Dendritic cell treated with granulocyte-macrophage colony-stimulating factor and Interleukin-4, amounts not matched to agents 40 ng/mL and 50 ng/mL, for 4 days (primary cell): ENCODE results near the gene ZWINT.

Source experiments
- H3K27ac Mint-ChIP-seq: one replicate; pipeline ENCODE4 v1.8.0; 2022; ENCODE audit warnings: mild to moderate bottlenecking, mixed read lengths
- H3K27me3 Mint-ChIP-seq: one replicate; pipeline ENCODE4 v1.8.0; 2022; ENCODE audit warnings: mild to moderate bottlenecking, mixed read lengths
- H3K36me3 Mint-ChIP-seq: one replicate; pipeline ENCODE4 v1.8.0; 2022; ENCODE audit warnings: low read depth, mixed read lengths
- H3K4me1 Mint-ChIP-seq: one replicate; pipeline ENCODE4 v1.8.0; 2022; ENCODE audit warnings: low read depth, mixed read lengths
- H3K4me3 Mint-ChIP-seq: one replicate; pipeline ENCODE4 v1.8.0; 2022; ENCODE audit warnings: mild to moderate bottlenecking, moderate library complexity, mixed read lengths
- H3K9me3 Mint-ChIP-seq: one replicate; pipeline ENCODE4 v1.8.0; 2022; ENCODE audit warnings: mixed read lengths
- intact Hi-C: fragments of 100-400 bp; cut with micrococcal nuclease; formaldehyde crosslinking; loops from one replicate; pipeline ENCODE4 v1.15.0; 2022

The ZWINT gene, protein sequence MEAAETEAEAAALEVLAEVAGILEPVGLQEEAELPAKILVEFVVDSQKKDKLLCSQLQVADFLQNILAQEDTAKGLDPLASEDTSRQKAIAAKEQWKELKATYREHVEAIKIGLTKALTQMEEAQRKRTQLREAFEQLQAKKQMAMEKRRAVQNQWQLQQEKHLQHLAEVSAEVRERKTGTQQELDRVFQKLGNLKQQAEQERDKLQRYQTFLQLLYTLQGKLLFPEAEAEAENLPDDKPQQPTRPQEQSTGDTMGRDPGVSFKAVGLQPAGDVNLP

DNA sequence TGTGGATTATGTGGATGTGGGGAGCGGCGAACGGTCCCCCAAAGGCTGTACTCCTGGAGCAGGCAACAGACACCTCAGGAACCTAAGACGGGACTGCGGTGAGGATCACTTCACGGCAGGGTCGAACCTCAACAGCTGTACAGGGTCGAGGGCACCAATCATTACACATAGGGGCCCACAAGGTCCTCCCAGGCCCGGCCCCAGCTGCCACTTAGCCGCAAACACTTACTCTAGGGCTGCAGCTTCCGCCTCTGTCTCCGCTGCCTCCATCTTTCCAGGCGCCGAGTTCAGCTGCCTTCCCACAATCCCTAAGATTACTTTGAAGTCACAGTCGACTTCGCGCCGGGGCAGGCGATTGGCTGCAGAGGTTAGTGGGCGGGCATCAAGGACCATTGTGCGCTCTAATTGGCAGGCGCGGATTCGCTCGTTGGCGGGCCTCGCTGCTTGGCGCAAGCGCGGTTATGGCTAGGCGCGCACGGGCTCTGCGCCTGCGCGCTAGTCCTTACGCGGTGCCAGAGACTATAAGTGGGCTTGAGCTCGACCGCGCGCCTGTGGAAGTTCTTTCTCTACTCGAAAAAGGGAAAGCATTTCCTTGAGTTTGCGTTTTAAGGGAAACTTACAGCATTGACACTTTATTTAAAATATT lies at the start of gene ZWINT:
TSS of gene ZWINT (minus strand) at position 293 of the 646 bp plus-strand sequence. CDS start at position 270, 23 bp downstream.
- Mint-ChIP-seq H3K36me3 (peaks cover 9% of the 10 kb centered on the region), H3K4me1 (peaks cover 14% of the 10 kb centered on the region), H3K27ac (peak within 1 kb of the TSS; percentile 70), H3K27me3 (no peaks in the 10 kb centered on the region), H3K4me3 (peak within 1 kb of the TSS; percentile 83), H3K9me3 (no peaks in the 10 kb centered on the region)
- intact Hi-C loops, result no loop called here

DNA sequence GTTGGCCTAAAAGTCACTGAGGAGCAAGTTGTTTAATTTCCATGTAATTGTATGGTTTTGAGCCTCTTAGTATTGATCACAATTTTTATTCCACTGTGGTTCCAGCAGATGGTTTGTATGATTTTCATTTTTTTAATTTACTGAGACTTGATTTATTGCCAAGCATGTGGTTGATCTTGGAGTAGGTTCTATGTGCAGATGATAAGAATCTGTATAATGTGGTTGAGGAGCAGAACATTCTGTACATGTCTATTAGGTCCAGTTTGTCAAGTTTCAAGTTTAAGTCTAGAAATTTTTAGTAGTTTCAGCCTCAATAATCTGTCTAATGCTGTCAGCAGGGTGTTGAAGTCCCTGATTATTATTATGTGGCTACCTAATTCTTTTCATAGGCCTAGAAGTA lies 22.7 kb upstream of the ZWINT start:
- Mint-ChIP-seq H3K9me3 (peaks cover 6% of the 10 kb centered on the region), H3K4me3 (no peak overlapping the region), H3K4me1 (no peaks in the 10 kb centered on the region), H3K27me3 (no peaks in the 10 kb centered on the region), H3K27ac (no peak overlapping the region), H3K36me3 (no peaks in the 10 kb centered on the region)
- intact Hi-C loops, result no loop called here

DNA sequence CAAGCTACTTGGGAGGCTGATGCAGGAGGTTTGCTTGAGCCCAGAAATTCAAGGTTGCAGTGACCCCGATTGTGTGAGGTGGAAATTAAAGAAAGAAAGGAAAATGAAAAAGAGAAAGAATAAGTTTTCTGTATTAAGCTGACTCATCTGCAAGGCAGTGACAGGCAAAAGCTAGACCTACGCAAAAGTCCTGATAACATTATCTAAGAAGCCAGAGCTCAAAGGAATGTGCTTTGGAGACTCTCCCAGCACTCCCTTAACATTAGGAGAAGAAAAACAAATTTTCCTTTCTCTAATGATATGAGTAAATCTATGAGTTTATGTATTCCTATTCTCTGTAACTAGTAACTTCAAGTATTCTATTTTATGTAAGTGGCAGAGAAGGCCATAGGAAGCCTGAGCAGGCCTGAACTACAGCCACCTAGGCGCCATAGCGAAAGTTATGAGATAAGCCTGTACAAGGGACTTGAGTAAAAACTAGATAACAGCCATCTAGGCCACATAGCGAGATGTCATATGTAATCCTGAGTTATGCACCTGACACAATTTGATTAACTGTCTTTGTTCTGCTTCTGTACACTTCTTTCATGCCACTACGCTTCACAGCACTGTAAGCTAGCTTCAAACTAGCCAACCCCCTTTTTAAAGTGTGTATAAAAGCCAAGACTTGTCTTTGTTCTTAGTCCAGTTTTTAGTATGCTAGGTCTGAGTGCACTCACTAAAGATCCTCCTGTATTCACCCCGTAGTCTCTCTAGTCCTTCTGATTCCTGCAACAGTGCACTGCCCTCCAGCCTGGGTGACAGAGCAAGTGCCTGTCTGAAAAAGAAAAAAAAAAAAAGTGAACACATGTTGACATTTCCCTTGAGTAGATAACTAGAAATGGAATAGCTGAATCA lies 9.4 kb upstream of the ZWINT start:
- no peak overlapping the region for H3K4me3 Mint-ChIP-seq
- H3K9me3 Mint-ChIP-seq, result peaks cover 17% of the 10 kb centered on the region
- no peak overlapping the region for H3K27ac Mint-ChIP-seq
- intact Hi-C loops, result no loop called here
- no peaks in the 10 kb centered on the region for H3K27me3 Mint-ChIP-seq
- no peaks in the 10 kb centered on the region for H3K4me1 Mint-ChIP-seq
- H3K36me3 Mint-ChIP-seq, result no peaks in the 10 kb centered on the region

DNA sequence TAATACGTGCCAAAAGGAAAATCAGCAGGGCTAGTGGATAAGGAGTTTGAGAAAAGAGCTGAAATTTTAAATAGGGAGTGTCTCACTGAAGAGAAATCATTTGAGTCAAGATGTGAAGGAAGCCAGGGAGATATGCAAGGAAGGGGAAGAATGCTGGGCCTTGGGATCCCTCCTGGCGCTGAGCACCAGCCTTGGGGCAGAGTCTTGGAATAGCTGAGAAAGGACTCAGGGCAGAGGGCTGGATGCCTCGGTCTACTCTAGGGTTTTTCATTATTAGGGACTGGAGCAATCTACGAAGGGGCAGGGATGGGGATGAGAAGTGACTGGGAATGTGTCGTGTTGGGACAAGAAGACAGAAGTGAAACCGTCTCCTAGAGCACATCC lies 484 bp downstream of the ZWINT start:
- Mint-ChIP-seq H3K9me3 (no peaks in the 10 kb centered on the region), H3K4me3 (peak overlapping the region; percentile 83), H3K4me1 (peaks cover 14% of the 10 kb centered on the region), H3K27me3 (no peaks in the 10 kb centered on the region), H3K36me3 (peaks cover 9% of the 10 kb centered on the region), H3K27ac (peak overlapping the region; percentile 70)
- intact Hi-C loops, result no loop called here

DNA sequence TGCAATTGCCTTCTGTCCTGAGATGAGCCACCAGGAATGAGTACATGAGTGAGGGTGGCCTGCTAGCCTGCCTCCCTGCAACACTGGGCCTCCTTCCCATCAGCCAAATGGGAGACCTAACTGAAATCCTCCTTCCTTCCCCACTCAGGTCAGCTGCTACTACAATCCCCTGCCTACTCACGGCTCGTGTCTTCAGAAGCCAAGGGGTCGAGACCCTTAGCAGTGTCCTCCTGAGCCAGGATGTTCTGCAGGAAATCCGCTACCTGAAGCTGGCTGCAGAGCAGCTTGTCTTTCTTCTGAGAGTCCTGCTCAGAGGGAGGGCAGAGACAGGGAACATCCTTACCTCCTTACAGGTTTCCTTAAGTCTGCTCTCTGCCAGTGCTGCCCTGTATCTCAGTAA lies 1.2 kb downstream of the ZWINT start:
- intact Hi-C loops, result no loop called here
- Mint-ChIP-seq H3K27me3 (no peaks in the 10 kb centered on the region), H3K4me3 (no peak overlapping the region), H3K9me3 (no peaks in the 10 kb centered on the region), H3K36me3 (peaks cover 9% of the 10 kb centered on the region), H3K4me1 (peaks cover 14% of the 10 kb centered on the region), H3K27ac (no peak overlapping the region)

DNA sequence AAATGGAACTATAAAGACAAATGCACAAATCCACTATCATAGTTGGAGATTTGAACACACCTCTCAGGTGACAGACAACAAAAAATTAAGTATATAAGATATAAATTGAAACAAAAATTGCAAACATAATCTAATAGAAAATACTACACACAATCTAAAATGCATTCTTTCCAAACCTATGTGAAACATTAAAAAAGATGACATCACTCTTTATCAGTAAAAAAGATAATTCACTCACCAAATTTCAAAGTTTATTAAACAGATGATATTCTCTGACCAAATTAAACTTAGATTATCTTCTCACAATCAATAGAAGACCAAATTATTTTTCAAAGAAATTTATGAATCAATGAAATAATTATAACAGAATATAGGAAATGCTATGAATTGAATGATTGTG lies 4.0 kb downstream of the ZWINT start:
- H3K27ac Mint-ChIP-seq, result no peak overlapping the region
- H3K4me1 Mint-ChIP-seq, result peaks cover 14% of the 10 kb centered on the region
- no peaks in the 10 kb centered on the region for H3K27me3 Mint-ChIP-seq
- intact Hi-C loops, result no loop called here
- H3K4me3 Mint-ChIP-seq, result no peak overlapping the region
- H3K36me3 Mint-ChIP-seq, result peaks cover 9% of the 10 kb centered on the region
- H3K9me3 Mint-ChIP-seq, result no peaks in the 10 kb centered on the region

DNA sequence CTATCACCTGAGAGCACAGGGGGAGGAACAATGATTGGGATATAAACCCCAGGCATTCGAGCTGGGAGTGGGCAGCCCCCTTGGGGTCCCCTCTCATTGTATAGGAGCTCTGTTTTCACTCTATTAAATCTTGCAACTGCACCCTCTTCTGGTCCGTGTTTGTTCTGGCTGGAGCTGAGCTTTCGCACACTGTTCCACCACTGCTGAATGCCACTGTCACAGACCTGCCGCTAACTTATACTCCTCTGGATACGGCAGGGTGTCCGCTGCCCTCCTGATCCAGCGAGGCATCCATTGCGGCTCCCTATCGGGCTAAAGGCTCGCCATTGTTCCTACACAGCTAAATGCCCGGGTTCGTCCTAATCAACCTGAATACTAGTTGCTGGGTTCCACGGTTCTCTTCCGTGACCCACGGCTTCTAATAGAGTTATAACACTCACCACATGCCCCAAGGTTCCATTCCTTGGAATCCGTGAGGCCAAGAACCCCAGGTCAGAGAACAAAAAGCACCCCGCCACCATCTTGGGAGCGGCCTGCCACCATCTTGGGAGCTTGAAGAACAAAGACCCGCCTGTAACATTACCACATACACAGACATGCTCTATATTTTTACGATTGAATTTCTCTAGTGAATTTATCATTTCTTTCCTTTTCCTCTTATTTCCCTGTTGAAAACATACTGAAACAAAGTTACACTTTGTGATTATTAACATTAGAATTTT lies 9.0 kb downstream of the ZWINT start:
- Mint-ChIP-seq H3K36me3 (no peaks in the 10 kb centered on the region), H3K4me3 (no peak overlapping the region), H3K27me3 (no peaks in the 10 kb centered on the region), H3K9me3 (no peaks in the 10 kb centered on the region), H3K27ac (no peak overlapping the region), H3K4me1 (no peaks in the 10 kb centered on the region)
- intact Hi-C loops, result no loop called here

DNA sequence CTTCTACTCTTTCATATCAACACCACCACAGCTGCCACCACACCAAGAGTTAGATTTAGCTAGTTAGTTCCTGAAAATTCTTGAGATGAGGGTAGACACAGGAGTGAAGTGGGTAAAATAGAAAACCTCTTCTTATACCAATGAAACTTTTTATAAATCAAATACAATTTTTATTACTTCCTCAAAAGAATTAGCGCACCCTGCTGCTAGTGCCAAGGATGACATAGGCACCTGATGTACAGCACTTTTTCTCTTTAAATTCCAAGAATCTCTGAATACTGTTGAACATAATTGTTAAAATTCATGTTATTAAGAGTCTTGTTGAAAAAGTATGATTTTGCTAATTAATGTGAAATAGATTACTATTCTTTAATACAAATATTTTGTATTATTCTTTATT lies 11.4 kb downstream of the ZWINT start:
- H3K9me3 Mint-ChIP-seq, result no peaks in the 10 kb centered on the region
- no peaks in the 10 kb centered on the region for H3K36me3 Mint-ChIP-seq
- no peak overlapping the region for H3K4me3 Mint-ChIP-seq
- intact Hi-C loops, result no loop called here
- H3K4me1 Mint-ChIP-seq, result no peaks in the 10 kb centered on the region
- H3K27ac Mint-ChIP-seq, result no peak overlapping the region
- H3K27me3 Mint-ChIP-seq, result no peaks in the 10 kb centered on the region

DNA sequence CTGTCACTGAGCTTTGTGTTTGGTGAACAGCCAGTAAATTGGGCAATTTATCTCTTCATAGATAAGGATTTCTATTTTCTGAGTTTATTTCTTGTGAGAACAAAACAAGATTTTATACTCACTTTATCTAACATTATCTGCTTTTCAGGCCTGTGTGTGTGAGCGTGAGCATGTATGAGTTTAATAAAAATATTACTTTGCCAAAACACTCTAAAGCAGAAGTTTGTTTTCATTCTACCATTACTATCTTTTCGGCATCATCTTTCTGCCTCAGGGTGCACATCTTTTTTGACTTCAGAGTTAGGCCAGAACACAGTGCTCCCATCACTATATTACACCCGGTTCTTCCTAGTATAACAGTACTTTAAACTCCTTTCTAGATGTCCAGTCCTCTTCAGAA lies 13.0 kb downstream of the ZWINT start:
- intact Hi-C loops, result no loop called here
- no peaks in the 10 kb centered on the region for H3K9me3 Mint-ChIP-seq
- H3K4me1 Mint-ChIP-seq, result no peaks in the 10 kb centered on the region
- H3K27me3 Mint-ChIP-seq, result no peaks in the 10 kb centered on the region
- no peak overlapping the region for H3K4me3 Mint-ChIP-seq
- H3K27ac Mint-ChIP-seq, result no peak overlapping the region
- no peaks in the 10 kb centered on the region for H3K36me3 Mint-ChIP-seq

DNA sequence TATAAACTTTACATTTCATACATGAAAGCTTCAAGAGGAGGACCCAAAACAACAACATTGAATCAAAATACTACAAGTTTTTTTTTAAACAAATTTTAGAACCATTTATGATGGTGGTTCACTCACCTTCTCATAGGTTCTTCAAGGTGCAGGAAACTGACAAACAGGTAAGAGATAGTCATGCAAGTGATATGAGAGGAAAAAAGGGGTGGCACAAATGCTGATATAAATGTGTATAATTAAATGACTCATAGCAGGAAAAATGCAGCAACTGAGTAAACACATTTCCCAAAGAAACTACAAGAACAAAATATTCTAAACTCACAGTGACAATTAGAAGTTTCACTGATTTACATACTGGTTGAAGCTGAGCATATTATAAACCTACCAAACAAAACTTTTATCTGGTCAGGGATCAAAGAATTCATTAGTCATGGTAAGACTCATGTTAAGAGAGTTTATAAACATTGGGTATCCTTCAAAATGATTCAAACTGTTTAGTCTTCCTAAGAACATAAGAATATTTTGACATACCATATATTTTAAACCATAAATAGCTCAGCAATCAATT lies 14.1 kb downstream of the ZWINT start:
- H3K4me3 Mint-ChIP-seq, result no peak overlapping the region
- H3K4me1 Mint-ChIP-seq, result no peaks in the 10 kb centered on the region
- H3K27me3 Mint-ChIP-seq, result no peaks in the 10 kb centered on the region
- intact Hi-C loops, result no loop called here
- H3K27ac Mint-ChIP-seq, result no peak overlapping the region
- H3K9me3 Mint-ChIP-seq, result no peaks in the 10 kb centered on the region
- no peaks in the 10 kb centered on the region for H3K36me3 Mint-ChIP-seq

DNA sequence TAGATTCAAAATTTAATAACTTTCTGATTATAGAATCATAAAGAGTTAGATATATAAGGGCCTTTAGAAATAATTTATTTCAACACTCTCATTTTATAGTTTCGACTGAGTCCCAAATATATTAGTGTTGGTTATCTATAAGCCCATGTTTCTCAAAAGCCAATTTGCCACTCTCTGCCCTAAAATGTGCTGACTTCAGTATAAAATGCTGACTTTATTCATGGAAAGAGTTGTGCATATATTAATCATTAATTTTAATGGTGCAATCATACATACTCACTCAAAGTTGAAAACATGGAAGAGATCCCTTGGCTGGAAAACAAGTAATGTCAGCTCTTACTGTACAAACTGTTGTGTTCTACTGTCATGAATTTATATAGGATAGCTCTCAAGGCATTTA lies 19.4 kb downstream of the ZWINT start:
- intact Hi-C loops, result no loop called here
- Mint-ChIP-seq H3K4me1 (peaks cover 6% of the 10 kb centered on the region), H3K4me3 (no peak overlapping the region), H3K27ac (no peak overlapping the region), H3K27me3 (no peaks in the 10 kb centered on the region), H3K9me3 (no peaks in the 10 kb centered on the region), H3K36me3 (no peaks in the 10 kb centered on the region)

DNA sequence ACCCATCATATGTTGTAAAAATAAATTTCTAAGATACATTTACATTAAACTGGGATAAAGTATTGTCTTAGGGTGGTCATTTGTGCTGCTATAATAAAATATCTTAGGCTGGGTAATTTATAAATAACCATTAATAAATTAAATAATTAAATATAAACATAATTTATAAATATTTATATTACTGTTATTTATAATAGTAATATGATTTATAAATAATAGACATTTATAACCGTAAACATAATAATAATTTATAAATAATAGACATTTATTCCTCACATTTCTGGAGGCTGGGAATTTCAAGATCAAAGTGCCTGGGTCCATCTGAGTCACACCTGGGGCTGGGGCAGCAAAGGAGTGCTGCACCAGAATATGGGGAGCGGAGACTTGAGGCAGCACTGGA lies 31.1 kb downstream of the ZWINT start:
- H3K4me3 Mint-ChIP-seq, result no peak overlapping the region
- H3K36me3 Mint-ChIP-seq, result no peaks in the 10 kb centered on the region
- H3K27ac Mint-ChIP-seq, result no peak overlapping the region
- H3K27me3 Mint-ChIP-seq, result no peaks in the 10 kb centered on the region
- no peaks in the 10 kb centered on the region for H3K4me1 Mint-ChIP-seq
- H3K9me3 Mint-ChIP-seq, result peaks cover 2% of the 10 kb centered on the region
- intact Hi-C loops, result no loop called here

DNA sequence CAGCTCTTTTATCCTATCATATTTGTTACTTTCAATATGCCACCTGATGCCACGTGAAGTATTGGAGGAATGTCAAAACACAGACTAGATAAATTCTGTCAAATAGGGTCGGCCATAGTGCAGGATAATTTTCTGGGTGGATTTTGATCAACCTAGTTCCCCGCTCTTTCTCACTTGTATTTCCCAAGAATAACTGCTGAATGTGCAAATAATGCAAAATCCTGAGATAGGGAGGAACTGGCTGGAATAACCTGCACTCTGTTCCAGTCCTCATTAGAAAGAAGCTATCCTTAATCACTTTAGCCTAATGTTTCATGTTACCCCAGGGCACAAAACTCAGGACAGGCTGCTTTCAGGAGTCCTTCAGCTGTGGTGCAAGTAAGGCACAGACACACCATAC lies 33.9 kb downstream of the ZWINT start:
- Mint-ChIP-seq H3K36me3 (no peaks in the 10 kb centered on the region), H3K27ac (no peak overlapping the region), H3K27me3 (no peaks in the 10 kb centered on the region), H3K4me1 (no peaks in the 10 kb centered on the region), H3K9me3 (peaks cover 14% of the 10 kb centered on the region), H3K4me3 (no peak overlapping the region)
- intact Hi-C loops, result no loop called here
